Activated naive CD8-positive, alpha-beta T cell (primary cell): Measurements from ENCODE around the gene RSPH10B2.
A peak's percentile ranks its signal among the peaks of the same experiment; 100 is the strongest.
"Not testable (repeated sequence)": the region's sequence is repeated elsewhere in the genome, so short reads cannot be mapped to it uniquely, and the experiment has no call there.

Experiments used
- H3K27ac Mint-ChIP-seq: one replicate; pipeline ENCODE4 v1.8.0; 2021; ENCODE audit warnings: mixed read lengths
- H3K27me3 Mint-ChIP-seq: one replicate; pipeline ENCODE4 v1.8.0; 2021; ENCODE audit warnings: mixed read lengths
- H3K36me3 Mint-ChIP-seq: one replicate; pipeline ENCODE4 v1.8.0; 2021; ENCODE audit warnings: mixed read lengths
- H3K4me1 Mint-ChIP-seq: one replicate; pipeline ENCODE4 v1.8.0; 2021; ENCODE audit warnings: low read depth, mixed read lengths
- H3K4me3 Mint-ChIP-seq: one replicate; pipeline ENCODE4 v1.8.0; 2021; ENCODE audit warnings: mild to moderate bottlenecking, mixed read lengths
- H3K9me3 Mint-ChIP-seq: one replicate; pipeline ENCODE4 v1.8.0; 2021; ENCODE audit warnings: low read depth, mixed read lengths

Gene RSPH10B2

GRCh38 chr7:6813011-6813410, 59.1 kb downstream of the RSPH10B2 start:
- not testable (repeated sequence) for H3K9me3 Mint-ChIP-seq, H3K27ac Mint-ChIP-seq, H3K4me3 Mint-ChIP-seq, H3K27me3 Mint-ChIP-seq, H3K36me3 Mint-ChIP-seq, H3K4me1 Mint-ChIP-seq

DNA sequence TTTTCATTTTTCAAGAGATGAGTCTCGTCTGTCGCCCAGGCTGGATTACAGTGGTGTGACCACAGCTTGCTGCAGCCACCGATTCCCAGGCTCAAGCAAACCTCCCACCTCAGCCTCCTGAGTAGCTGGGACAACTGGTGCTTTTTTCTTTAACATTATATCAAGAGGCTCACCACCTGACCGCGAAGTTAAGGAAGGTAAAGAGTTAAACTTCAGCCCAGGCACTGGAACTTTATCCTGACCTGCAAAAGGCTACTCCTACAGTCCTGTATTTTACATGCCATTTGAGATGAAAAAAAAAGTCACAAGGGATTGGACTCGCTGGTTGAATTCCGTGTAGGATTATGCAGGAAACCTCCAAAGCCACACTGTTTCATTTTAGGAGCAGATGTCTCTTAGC, 61.6 kb downstream of the RSPH10B2 start:
- not testable (repeated sequence) for H3K36me3 Mint-ChIP-seq, H3K27me3 Mint-ChIP-seq, H3K9me3 Mint-ChIP-seq, H3K27ac Mint-ChIP-seq, H3K4me3 Mint-ChIP-seq, H3K4me1 Mint-ChIP-seq

DNA sequence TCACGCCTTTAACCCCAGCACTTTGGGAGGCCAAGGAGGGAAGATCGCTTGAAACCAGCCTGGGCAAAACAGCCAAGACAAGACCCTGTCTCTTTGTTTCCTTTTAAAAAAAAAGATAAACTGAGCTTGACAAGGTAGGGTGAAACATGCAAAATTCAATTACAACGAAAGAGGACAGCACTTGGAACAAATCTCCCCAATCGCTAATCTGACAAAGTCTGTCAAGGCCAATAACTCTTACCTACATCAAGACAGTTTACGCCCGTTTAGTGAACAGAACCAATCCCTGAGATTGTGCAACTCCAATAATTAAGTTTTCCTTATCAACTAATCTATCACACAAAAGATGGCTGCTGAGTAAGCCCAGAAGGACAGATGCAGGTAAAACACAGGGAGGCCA, 67.7 kb downstream of the RSPH10B2 start:
- not testable (repeated sequence) for H3K27me3 Mint-ChIP-seq, H3K27ac Mint-ChIP-seq, H3K36me3 Mint-ChIP-seq, H3K4me3 Mint-ChIP-seq, H3K4me1 Mint-ChIP-seq, H3K9me3 Mint-ChIP-seq

GRCh38 chr7:6825236-6826125, 71.6 kb downstream of the RSPH10B2 start:
- H3K9me3 Mint-ChIP-seq, H3K27me3 Mint-ChIP-seq, H3K36me3 Mint-ChIP-seq, H3K4me1 Mint-ChIP-seq: not testable (repeated sequence)
- H3K4me3 Mint-ChIP-seq = peak overlapping the region; percentile 89
- H3K27ac Mint-ChIP-seq = peak overlapping the region; percentile 66

DNA sequence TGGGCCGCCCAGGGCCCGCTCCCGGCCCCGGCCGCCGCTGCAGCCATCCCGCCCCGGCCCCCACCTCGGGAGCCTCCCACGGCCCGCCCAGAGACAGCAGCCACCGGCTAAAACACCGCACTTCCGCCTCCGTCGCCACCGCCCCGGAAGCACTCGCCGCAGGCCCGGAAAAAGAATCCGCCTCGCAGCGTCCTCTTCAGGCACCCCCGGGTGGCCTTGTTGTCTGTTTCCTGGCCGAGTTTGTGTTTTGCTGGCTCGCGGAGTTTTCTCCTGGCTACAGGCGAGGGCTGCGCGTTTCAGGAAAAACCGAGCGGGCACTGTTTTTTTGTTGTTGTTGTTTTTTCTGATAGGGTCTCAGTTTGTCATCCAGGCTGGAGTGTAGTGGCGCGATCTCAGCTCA, 72.2 kb downstream of the RSPH10B2 start, which contains the start of gene CCZ1B:
Gene CCZ1B, minus strand, starts transcription at position 125 of the 400 bp plus-strand sequence. Its CDS starts 78 bp downstream, at position 47.
- peak within 1 kb of the TSS; percentile 95 for H3K4me3 Mint-ChIP-seq
- not testable (repeated sequence) for H3K9me3 Mint-ChIP-seq, H3K27me3 Mint-ChIP-seq, H3K36me3 Mint-ChIP-seq, H3K4me1 Mint-ChIP-seq
- H3K27ac Mint-ChIP-seq = peak within 1 kb of the TSS; percentile 94

DNA sequence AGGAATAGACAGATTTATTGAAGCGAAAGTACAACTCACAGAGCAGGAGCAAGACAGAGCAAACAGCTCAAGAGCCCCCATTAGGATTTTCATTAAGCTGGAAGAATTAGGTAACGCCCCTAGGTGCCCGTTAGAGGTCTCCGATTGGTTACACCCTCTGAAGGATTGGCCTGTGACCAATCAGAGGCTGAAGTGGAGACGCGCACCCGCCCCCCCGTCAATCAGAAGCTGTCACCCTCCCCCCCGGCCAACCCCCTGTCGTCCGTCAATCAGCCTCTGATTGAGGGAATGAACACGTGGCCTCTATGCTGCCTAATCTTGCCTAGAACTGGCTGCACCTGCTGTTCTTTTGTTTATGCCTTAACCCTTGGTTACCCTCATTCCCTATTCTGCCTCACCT, 73.3 kb downstream of the RSPH10B2 start:
- not testable (repeated sequence) for H3K27ac Mint-ChIP-seq

DNA sequence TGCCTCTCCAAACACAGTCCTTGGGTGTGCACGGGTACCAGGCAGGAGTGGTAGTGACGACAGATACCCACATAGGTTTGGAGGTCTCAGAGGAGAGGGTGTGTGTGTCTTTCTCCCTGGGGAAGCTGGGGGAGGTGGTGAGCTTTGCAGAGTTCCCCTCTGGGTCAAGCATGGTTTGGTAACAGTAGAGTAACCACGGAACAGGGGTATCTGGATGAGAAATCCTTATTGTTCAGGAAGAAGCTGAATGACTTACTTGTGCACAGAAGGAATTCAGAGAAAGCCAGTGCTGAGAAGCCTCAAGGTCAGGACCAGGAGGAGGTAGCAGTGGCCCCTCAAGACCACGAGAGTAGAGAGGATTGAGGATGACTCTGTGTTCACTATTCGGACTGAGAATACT, 75.7 kb downstream of the RSPH10B2 start:
- H3K27me3 Mint-ChIP-seq, H3K4me3 Mint-ChIP-seq, H3K9me3 Mint-ChIP-seq, H3K27ac Mint-ChIP-seq, H3K36me3 Mint-ChIP-seq, H3K4me1 Mint-ChIP-seq: not testable (repeated sequence)

More for the DNA sequence above, 73.3 kb downstream of the RSPH10B2 start:
- H3K4me1 Mint-ChIP-seq, H3K36me3 Mint-ChIP-seq, H3K9me3 Mint-ChIP-seq, H3K27me3 Mint-ChIP-seq: not testable (repeated sequence)
- H3K4me3 Mint-ChIP-seq = peak overlapping the region; percentile 77

GRCh38 chr7:6830026-6830425, 76.1 kb downstream of the RSPH10B2 start:
- not testable (repeated sequence) for H3K4me3 Mint-ChIP-seq, H3K27ac Mint-ChIP-seq, H3K27me3 Mint-ChIP-seq, H3K36me3 Mint-ChIP-seq, H3K4me1 Mint-ChIP-seq, H3K9me3 Mint-ChIP-seq

DNA sequence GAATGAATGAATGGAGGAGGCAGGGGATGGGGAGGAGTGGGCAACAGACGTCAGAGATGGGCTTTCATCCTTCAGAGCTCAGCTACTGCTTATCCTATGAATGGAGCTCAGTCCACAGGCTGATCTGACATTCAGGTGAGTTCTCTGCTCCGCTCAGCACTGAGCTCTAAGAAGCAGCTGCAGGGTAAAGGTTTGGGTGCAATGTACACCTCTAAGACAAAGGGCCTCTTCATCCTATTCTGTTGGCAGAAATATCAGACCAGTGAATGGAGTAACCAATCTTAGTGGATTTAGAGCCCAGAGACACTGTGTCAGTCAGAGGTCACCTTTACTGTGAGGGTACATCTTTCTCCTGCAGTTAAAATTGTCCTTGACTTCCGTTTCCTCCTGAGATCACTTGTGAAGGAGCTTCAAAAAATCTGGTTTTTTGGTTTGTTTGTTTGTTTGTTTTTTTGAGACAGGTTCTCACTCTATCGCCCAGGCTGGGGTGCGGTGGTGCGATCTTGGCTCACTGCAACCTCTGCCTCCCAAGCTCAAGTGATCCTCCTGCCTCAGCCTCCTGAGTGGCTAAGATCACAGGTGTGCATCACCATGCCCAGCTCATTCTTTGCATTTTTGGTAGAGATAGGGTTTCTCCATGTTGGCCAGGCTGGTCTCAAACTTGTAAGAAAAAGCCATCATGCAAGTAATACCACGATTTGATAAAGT, 77.3 kb downstream of the RSPH10B2 start:
- Mint-ChIP-seq H3K27ac (no peak overlapping the region), H3K4me1 (peaks cover 3% of the 10 kb centered on the region), H3K9me3 (no peaks in the 10 kb centered on the region), H3K4me3 (no peak overlapping the region), H3K36me3 (no peaks in the 10 kb centered on the region), H3K27me3 (peaks cover 13% of the 10 kb centered on the region)

DNA sequence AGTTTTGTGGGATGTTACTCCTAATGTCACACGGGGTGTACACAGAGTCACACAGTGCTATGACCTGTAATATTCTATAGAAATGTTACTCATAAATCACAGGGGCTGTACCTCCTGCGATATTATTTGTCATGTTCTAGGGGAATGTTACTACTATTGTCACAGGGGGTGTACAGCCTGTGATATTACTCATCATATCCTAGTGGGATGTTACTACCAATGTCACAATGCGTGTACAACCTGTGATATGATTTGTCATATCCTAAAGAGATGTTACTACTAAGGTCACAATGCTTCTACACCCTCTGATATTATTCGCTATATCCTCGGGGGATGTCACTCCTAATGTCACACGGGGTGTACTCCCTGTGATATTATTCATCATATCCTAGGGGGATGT, 79.7 kb downstream of the RSPH10B2 start:
- Mint-ChIP-seq H3K36me3 (no peaks in the 10 kb centered on the region), H3K27me3 (peaks cover 17% of the 10 kb centered on the region), H3K9me3 (no peaks in the 10 kb centered on the region), H3K4me3 (no peak overlapping the region), H3K27ac (no peak overlapping the region), H3K4me1 (no peaks in the 10 kb centered on the region)

GRCh38 chr7:6835521-6835920, 81.6 kb downstream of the RSPH10B2 start:
- not testable (repeated sequence) for H3K4me1 Mint-ChIP-seq, H3K36me3 Mint-ChIP-seq, H3K27ac Mint-ChIP-seq, H3K4me3 Mint-ChIP-seq, H3K9me3 Mint-ChIP-seq
- peaks cover 22% of the 10 kb centered on the region for H3K27me3 Mint-ChIP-seq

DNA sequence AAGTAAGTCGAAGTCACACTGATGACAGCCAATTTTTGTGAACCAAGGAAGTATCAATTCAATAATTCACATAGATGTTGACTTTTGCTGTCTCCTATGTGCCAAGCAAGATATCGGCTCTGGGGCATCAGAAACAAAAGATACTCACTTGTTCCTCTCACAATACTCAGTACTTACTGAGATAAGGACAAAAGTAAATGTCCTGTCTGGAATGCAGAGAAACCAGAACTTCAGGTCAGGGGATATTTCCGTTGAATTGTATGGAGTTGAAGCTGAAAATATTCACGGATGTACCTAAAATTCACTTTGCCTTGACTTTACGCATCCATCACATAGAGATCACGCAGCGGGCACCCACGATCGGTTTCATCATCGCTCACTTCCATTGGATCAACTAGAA, 83.2 kb downstream of the RSPH10B2 start:
- not testable (repeated sequence) for H3K27ac Mint-ChIP-seq, H3K36me3 Mint-ChIP-seq, H3K4me3 Mint-ChIP-seq, H3K9me3 Mint-ChIP-seq, H3K4me1 Mint-ChIP-seq
- peaks cover 22% of the 10 kb centered on the region for H3K27me3 Mint-ChIP-seq

- not testable (repeated sequence) for H3K36me3 Mint-ChIP-seq, H3K4me3 Mint-ChIP-seq, H3K27ac Mint-ChIP-seq, H3K9me3 Mint-ChIP-seq, H3K4me1 Mint-ChIP-seq, H3K27me3 Mint-ChIP-seq
Observed at GRCh38 chr7:6842278-6842921, 88.5 kb downstream of the RSPH10B2 start.

GRCh38 chr7:6843092-6843491, 89.2 kb downstream of the RSPH10B2 start:
- not testable (repeated sequence) for H3K4me3 Mint-ChIP-seq, H3K4me1 Mint-ChIP-seq, H3K9me3 Mint-ChIP-seq, H3K27ac Mint-ChIP-seq, H3K27me3 Mint-ChIP-seq, H3K36me3 Mint-ChIP-seq

GRCh38 chr7:6843654-6844053, 89.8 kb downstream of the RSPH10B2 start:
- H3K27me3 Mint-ChIP-seq, H3K4me1 Mint-ChIP-seq, H3K4me3 Mint-ChIP-seq, H3K36me3 Mint-ChIP-seq, H3K27ac Mint-ChIP-seq, H3K9me3 Mint-ChIP-seq: not testable (repeated sequence)
